ENCODE measurements around the gene AOX1.
"Not testable (repeated sequence)": the region's sequence is repeated elsewhere in the genome, so short reads cannot be mapped to it uniquely, and the experiment has no call there.

AOX1 gene

GRCh38 chr2:200631287-200631686 is 45.5 kb downstream of the AOX1 start:
- DNase-seq, result no peak

DNA sequence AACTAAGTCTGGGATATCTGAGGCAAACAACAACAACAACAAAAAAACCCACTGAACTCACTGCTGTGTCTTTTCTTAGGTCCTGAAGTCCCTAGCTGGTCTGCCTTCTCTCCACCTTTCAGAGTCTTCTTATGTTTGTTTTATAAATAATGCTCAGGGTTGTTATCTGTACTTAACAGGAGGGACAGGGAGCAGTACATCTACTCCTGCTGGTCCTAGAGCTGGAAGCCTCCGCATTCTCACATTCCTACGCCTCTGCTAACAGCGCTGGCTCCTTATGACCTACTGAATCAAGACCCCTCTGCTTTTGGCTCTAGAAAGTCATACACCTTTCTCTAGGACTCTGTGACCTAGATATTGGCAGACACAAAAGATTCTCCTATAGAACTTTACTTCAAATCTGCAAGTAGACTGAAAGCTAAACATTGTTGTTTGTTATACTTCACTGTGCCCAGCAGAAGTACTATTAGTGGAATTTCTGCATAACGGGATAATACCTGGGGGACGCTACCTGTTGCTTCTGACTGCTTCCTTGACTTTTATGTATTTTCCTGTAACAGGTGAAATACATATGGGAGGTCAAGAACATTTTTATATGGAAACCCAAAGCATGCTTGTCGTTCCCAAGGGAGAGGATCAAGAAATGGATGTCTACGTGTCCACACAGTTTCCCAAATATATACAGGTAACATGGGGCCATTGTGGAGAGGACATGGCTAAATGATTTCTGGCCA is 48.6 kb downstream of the AOX1 start:
- DNase-seq, result no peak

DNA sequence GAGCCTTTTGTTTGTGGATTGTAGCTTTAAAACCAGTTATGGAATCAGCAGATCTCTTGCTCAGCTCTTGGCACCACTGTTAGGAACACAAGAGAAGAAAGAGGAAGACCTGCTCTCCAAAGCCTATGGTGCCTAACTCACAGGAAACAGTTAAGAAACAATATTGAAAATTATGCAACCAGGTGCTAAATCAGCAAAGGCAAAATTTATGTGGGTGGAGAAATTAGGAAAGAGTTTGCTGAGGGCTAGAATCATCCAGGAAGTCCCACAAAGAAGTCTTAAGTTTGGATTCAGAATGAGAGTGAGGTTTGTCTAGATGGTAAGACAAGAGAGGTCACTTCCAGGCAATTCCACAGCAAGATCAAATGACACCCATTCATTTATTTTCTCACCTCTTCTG is 49.4 kb downstream of the AOX1 start:
- no peak for DNase-seq

DNA sequence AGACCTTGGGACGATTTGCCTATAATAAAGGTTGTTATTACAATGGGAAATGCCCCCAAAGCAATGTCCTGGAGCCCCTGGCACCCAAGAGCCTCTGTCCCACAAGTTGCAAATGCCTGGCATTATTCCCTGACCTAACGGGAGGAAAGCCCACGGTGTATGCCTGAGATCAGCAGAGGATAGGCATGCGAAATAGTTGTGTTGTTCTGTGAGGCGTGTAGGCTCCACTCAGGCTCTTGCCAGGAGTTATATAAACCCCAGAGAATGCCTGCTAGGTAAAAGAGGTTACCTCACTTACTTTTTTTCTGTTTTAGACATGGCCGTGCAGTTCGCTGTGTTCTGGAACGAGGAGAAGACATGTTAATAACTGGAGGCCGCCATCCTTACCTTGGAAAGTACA is 52.1 kb downstream of the AOX1 start:
- DNase-seq, result no peak

GRCh38 chr2:200640176-200640575 is 54.4 kb downstream of the AOX1 start:
- no peak for DNase-seq

GRCh38 chr2:200640901-200641300 is 55.1 kb downstream of the AOX1 start:
- no peak for DNase-seq

DNA sequence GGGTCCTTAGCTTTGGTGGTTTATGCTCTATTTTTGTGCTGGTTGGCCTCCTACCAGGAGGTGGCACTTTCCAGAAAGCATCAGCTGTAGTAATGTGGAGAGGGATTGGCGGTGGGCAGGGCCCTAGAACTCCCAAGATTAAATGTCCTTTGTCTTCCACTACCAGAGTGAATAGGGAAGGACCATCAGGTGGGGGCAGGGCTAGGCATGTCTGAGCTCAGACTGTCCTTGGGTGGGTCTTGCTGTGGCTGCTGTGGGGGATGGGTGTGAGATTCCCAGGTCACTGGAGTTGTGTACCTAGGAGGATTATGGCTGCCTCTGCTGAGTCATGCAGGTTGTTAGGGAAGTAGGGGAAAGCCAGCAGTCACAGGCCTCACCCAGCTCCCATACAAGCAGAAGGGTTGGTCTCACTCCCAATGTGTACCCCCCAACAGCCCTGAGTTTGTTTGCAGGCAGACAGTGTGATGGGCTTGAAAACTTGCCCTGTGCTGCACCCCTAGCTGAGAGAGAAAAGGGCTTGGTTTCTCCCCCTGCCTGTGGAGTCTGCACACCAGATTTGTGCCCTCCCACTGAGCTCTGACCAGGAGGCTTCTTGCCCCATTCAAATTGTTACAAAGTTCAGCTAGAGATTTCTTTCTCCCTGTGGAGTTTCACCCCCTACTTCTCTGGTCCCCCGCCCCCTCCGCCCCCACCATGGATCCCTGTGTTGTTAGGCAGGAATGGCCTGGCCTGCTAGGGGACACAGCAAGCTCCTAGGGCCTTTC is 62.9 kb downstream of the AOX1 start:
- DNase-seq, result not testable (repeated sequence)

DNA sequence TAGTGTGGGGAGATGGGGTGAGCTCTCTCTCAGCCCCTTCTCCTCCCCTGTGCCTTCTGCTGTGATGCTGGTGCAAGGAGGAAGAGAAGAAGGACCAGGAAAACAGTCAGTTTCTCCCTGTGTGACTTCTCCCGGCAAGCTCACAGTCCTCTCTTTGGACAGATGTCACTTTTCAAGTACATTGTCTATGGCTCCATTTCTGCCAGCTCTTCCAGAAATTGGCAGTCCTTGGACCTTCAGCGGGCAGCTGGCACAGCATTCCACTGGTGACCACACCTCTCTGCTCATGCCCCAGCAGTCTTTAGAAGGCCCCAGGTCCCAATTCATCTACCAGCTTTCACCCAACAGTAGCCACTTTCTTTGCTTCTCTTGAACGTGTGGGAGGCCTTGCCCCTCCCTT is 63.9 kb downstream of the AOX1 start:
- no peak for DNase-seq

DNA sequence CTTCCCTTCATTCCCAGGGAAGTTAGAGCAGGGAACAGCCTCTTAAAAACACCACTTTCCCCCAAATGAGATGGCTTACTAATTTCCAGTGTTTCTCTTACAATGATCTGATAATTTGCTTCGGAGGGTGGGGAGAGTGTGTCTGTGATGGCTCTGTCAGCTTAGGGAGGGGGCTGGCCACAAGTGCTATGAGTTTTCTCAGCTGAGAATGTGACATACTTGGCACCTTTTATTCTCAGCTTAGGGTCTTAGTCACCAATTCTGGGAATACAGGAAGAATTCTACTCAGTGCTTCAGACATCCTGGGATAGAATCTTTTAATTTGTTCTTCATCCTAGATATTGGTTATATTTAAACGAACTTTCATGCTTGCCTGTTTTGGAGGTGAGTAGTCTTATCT is 64.4 kb downstream of the AOX1 start:
- DNase-seq, result no peak

- no peak for DNase-seq
These were observed 66.3 kb downstream of the AOX1 start for GRCh38 chr2:200652158-200652557.

DNA sequence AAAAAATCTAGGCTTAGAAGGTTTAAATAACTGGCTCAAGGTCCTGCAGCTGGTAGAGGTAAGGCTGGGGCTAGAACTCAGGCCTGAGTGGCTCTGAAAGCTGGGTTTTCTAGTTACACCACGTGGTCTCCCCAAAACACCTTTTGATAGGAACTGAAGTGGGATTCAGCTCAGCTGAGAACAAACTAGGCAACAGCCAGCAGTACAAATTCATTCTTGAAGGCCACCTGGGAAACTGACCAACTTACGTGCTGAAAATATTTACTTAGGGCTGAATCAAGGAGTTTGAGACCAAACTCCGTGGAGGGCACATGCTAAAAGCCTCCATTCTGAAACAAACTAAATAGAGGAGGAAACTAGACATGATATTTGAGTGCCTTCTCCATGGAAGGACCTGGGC is 67.2 kb downstream of the AOX1 start:
- no peak for DNase-seq

DNA sequence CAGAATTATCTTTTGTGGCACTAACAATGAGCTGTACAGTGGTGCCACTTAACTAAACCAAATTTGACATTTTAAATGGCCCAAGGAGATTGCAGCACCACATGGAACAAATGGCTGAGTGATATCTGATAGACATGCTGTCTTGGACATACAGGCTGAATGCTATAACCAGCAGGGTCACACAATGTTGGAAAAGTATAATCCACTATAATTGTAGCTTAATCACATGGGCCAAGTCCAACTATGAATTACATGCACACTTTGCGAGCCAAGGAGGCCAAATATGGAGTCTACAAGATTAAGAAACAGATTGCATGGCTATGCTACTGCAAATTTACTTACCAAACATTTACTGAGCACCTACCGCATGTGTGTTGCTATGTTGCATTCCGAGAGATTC is 69.0 kb downstream of the AOX1 start:
- DNase-seq, result no peak

- DNase-seq, result no peak
These were observed 70.2 kb downstream of the AOX1 start for GRCh38 chr2:200655918-200656580.

GRCh38 chr2:200658278-200658864 is 72.6 kb downstream of the AOX1 start:
- DNase-seq, result no peak

DNA sequence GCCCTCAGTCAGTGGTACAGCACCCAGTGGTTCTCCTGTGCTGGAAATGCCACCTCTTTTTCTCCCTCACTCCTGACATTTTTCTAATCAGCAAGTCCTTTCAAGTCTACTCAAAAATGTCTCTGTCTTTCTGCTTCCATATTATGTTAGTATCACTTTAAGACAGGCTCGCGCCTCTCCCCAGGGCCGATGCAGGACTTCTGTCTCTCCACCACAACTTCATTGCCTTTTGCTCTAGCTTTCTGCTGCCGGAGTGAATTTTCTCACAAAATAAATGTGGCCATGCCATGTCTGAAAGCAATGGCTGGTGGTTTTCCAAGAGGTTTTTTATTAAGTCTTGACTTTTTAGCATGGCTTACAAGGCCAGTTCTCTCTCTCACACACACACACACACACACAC is 73.6 kb downstream of the AOX1 start:
- no peak for DNase-seq

DNA sequence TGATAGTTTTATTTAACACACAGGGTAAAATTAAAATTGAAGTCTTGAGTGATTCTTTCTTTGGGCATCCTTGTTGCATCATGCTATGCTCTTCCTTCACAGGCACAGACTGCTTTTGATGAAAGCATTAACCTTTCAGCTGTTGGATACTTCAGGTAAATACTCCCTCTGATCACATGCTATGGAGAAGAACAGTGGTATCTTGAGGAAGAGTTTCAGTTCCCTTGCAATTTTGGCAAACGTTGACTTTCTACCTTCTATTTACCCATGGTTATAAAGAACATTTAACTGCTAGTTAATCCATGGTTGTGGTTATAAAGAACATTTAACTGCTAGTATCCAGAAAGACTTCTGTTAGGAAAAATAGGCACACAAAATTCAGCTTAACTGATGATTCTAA is 75.7 kb downstream of the AOX1 start:
- no peak for DNase-seq

- DNase-seq, result no peak
These were observed 76.9 kb downstream of the AOX1 start for GRCh38 chr2:200662727-200663126.

DNA sequence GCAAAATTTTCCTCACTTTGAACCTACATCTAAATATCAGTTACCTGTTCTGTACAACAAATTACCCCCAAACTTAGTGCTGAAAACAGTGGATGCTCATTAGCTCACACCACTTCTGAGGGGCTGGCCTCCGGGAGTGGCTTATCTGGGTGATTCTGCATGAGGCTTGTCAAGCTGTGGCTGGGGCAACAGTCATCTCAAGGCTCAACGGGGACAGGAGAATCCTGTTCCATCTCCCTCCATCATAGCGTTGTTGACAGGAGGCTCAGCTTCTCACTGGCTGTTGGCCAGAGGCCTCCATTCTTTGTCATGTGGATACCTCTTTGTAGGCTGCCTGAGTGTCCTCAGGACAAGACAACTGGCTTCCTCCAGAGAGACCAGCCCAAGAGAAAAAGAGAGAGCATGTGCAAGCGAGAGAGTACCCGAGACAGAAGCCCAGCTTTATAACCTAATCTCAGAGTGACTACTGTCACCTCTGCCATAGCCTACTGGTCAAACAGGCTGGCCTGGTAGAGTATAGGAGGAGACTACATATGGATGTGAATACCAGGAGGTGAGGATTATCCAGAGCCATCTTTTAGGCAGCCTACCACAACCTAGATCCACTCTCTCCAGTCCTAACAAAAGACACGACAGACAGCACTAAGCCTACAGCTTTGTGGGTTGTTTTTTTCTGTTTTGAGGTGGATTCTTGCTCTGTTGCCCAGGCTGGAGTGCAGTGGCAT is 79.1 kb downstream of the AOX1 start:
- DNase-seq, result no peak

- DNase-seq, result no peak
These were observed 80.0 kb downstream of the AOX1 start for GRCh38 chr2:200665626-200666453.

GRCh38 chr2:200667413-200667812 is 81.6 kb downstream of the AOX1 start:
- no peak for DNase-seq

DNA sequence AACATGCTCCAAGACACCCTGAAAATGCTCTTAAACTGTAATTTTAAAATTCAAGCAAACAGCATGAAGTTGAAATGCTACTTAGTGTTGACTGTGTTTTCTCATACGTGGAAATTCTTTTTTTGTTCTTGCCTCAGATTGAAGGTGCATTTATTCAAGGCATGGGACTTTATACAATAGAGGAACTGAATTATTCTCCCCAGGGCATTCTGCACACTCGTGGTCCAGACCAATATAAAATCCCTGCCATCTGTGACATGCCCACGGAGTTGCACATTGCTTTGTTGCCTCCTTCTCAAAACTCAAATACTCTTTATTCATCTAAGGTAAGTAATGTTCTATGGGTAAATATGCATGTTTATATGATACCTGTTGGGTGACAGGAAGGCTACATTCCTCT is 82.7 kb downstream of the AOX1 start:
- DNase-seq, result no peak

DNA sequence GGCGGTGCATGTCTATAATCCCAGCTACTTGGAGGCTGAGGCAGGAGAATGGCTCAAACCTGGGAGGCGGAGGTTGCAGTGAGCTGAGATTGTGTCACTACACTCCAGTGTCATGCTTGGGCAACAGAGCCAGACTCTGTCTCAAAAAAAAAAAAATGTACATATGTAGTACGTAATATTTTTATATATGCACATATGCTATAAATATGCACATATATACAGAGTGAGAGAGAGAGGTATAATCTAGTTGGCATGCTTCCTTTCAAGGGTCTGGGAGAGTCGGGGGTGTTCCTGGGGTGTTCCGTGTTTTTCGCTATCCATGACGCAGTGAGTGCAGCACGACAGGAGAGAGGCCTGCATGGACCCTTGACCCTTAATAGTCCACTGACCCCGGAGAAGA is 83.5 kb downstream of the AOX1 start:
- no peak for DNase-seq

Measured in left hindlimb (tissue), 1 donor.